ENCODE measurements around the gene DYNC1LI1. TPM values are rescaled to one million over a fixed set of nuclear protein-coding genes. Genes with fewer than 3 reads are reported as not detected.

Gene DYNC1LI1
- polyA plus RNA-seq, 1 donor (not counting 4 experiments of a cell fraction or from before 2014, with no cell fraction given) = 64.4 TPM

GRCh38 chr3:32552013-32552412 is 18.6 kb downstream of the DYNC1LI1 start:
- Histone ChIP-seq H2AFZ (ENCODE audit: control insufficient read depth, low read length) (no peak overlapping the region), H3K27me3 (ENCODE audit: control insufficient read depth, extremely low read depth, insufficient read depth, low read length) (no peaks in the 10 kb centered on the region), H3K4me2 (ENCODE audit: control insufficient read depth, extremely low read depth, insufficient read depth, low read depth, low read length) (no peak overlapping the region), H3K36me3 (ENCODE audit: control insufficient read depth in 2 of 2, extremely low read depth in 1 of 2, insufficient read depth in 2 of 2, low read length in 2 of 2) (peaks cover 1 to 3% of the 10 kb centered on the region in 2 experiments), H3K9me1 (ENCODE audit: control insufficient read depth, extremely low read depth, insufficient read depth, low read length) (no peaks in the 10 kb centered on the region), H3K79me2 (ENCODE audit: control insufficient read depth, insufficient read depth, low read length) (peaks cover 79% of the 10 kb centered on the region), H3K4me3 (ENCODE audit: control insufficient read depth in 2 of 3, extremely low read depth in 1 of 3, insufficient read depth in 2 of 3, low read depth in 1 of 3, low read length in 3 of 3) (no peak overlapping the region), H4K20me1 (ENCODE audit: control insufficient read depth, extremely low read depth, insufficient read depth, low read length) (peaks cover 5% of the 10 kb centered on the region), H3K9me3 (ENCODE audit: control insufficient read depth, low read depth, low read length) (no peaks in the 10 kb centered on the region), H3K4me1 (ENCODE audit: control insufficient read depth, extremely low read depth, insufficient read depth, low read length) (no peaks in the 10 kb centered on the region), H3K9ac (ENCODE audit: control insufficient read depth, extremely low read depth, insufficient read depth, low read length) (no peak overlapping the region), H3K27ac (ENCODE audit: control insufficient read depth, insufficient read depth, low read length) (no peak overlapping the region)
- dilution Hi-C loops (cut with MboI; ENCODE audit: extremely low pct_ligation_motif_present, low sequenced_read_pairs) = no loop called here
- TF ChIP-seq, protein P1, sequence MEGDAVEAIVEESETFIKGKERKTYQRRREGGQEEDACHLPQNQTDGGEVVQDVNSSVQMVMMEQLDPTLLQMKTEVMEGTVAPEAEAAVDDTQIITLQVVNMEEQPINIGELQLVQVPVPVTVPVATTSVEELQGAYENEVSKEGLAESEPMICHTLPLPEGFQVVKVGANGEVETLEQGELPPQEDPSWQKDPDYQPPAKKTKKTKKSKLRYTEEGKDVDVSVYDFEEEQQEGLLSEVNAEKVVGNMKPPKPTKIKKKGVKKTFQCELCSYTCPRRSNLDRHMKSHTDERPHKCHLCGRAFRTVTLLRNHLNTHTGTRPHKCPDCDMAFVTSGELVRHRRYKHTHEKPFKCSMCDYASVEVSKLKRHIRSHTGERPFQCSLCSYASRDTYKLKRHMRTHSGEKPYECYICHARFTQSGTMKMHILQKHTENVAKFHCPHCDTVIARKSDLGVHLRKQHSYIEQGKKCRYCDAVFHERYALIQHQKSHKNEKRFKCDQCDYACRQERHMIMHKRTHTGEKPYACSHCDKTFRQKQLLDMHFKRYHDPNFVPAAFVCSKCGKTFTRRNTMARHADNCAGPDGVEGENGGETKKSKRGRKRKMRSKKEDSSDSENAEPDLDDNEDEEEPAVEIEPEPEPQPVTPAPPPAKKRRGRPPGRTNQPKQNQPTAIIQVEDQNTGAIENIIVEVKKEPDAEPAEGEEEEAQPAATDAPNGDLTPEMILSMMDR (optimal IDR thresholded peaks at IDR 0.05 in 1 of 3, IDR thresholded peaks at IDR 0.05 in 1 of 3, conservative IDR thresholded peaks at IDR 0.05 in 1 of 3; ENCODE audit: extremely low read depth in 1 of 3, insufficient read depth in 2 of 3, low read length in 3 of 3) = no peak
- no peak for TF ChIP-seq EZH2 (IDR thresholded peaks at IDR 0.05; ENCODE audit: low read length)
- DNase-seq (ENCODE audit: low read depth, low spot score) (no peak), FAIRE-seq (no peak)

GRCh38 chr3:32551496-32551895 is 19.2 kb downstream of the DYNC1LI1 start:
- Histone ChIP-seq H3K27me3 (ENCODE audit: control insufficient read depth, extremely low read depth, insufficient read depth, low read length) (no peaks in the 10 kb centered on the region), H3K36me3 (ENCODE audit: control insufficient read depth in 2 of 2, extremely low read depth in 1 of 2, insufficient read depth in 2 of 2, low read length in 2 of 2) (peaks cover 1 to 3% of the 10 kb centered on the region in 2 experiments), H3K79me2 (ENCODE audit: control insufficient read depth, insufficient read depth, low read length) (peaks cover 80% of the 10 kb centered on the region), H3K4me3 (ENCODE audit: control insufficient read depth in 2 of 3, extremely low read depth in 1 of 3, insufficient read depth in 2 of 3, low read depth in 1 of 3, low read length in 3 of 3) (no peak overlapping the region), H3K4me1 (ENCODE audit: control insufficient read depth, extremely low read depth, insufficient read depth, low read length) (no peaks in the 10 kb centered on the region), H3K4me2 (ENCODE audit: control insufficient read depth, extremely low read depth, insufficient read depth, low read depth, low read length) (no peak overlapping the region), H4K20me1 (ENCODE audit: control insufficient read depth, extremely low read depth, insufficient read depth, low read length) (peaks cover 5% of the 10 kb centered on the region), H3K9me3 (ENCODE audit: control insufficient read depth, low read depth, low read length) (no peaks in the 10 kb centered on the region), H3K27ac (ENCODE audit: control insufficient read depth, insufficient read depth, low read length) (no peak overlapping the region), H3K9ac (ENCODE audit: control insufficient read depth, extremely low read depth, insufficient read depth, low read length) (no peak overlapping the region), H2AFZ (ENCODE audit: control insufficient read depth, low read length) (no peak overlapping the region), H3K9me1 (ENCODE audit: control insufficient read depth, extremely low read depth, insufficient read depth, low read length) (no peaks in the 10 kb centered on the region)
- TF ChIP-seq EZH2 (IDR thresholded peaks at IDR 0.05; ENCODE audit: low read length) = no peak
- TF ChIP-seq, protein P1 (optimal IDR thresholded peaks at IDR 0.05 in 1 of 3, IDR thresholded peaks at IDR 0.05 in 1 of 3, conservative IDR thresholded peaks at IDR 0.05 in 1 of 3; ENCODE audit: extremely low read depth in 1 of 3, insufficient read depth in 2 of 3, low read length in 3 of 3) = no peak
- DNase-seq (ENCODE audit: low read depth, low spot score) = no peak
- dilution Hi-C loops (cut with MboI; ENCODE audit: extremely low pct_ligation_motif_present, low sequenced_read_pairs) = no loop called here
- FAIRE-seq = peak; percentile 46
